Upper lobe of left lung (tissue), 6 donors: ENCODE measurements around the gene ZNF385B. TPM values are rescaled to one million over a fixed set of nuclear protein-coding genes. Genes with fewer than 3 reads are reported as not detected.

Source experiments
- ATAC-seq, 2 donors: fragments of 200-7000 bp; cut with Tn5 transposase; one replicate each; pipeline ENCODE4 v1.9.1; 2022; ENCODE audit warnings: mild to moderate bottlenecking in 2 of 2, moderate library complexity in 2 of 2; ENCODE audit not compliant: low FRiP score in 2 of 2
- DNase-seq, 2 donors: peaks; one replicate each; pipeline ENCODE4 v3.0.0-alpha.2; 2019 to 2020
- H3K27ac ChIP-seq, 4 donors: fragments of 200-600 bp; sonication (generic); one replicate each; pipeline ENCODE4 v1.5.1; 2016 to 2019
- H3K27me3 ChIP-seq, 4 donors: fragments of 200-600 bp; sonication (generic); one replicate each; pipeline ENCODE4 v1.5.1; 2017 to 2019
- H3K36me3 ChIP-seq, 4 donors: fragments of 200-600 bp; sonication (generic); one replicate each; pipeline ENCODE4 v1.5.1; 2016 to 2019
- H3K4me1 ChIP-seq, 4 donors: fragments of 200-600 bp; sonication (generic); one replicate each; pipeline ENCODE4 v1.5.1; 2018 to 2019
- H3K4me3 ChIP-seq, 4 donors: fragments of 200-600 bp; sonication (generic); one replicate each; pipeline ENCODE4 v1.5.1; 2017 to 2019; ENCODE audit warnings: mild to moderate bottlenecking in 2 of 4, moderate library complexity in 1 of 4
- H3K9me3 ChIP-seq, 4 donors: fragments of 200-600 bp; sonication (generic); one replicate each; pipeline ENCODE4 v1.5.1; 2018 to 2019
- CTCF ChIP-seq, 6 experiments: fragments of 450-650 bp in 4 of 6; fragments of 200-600 bp in 2 of 6; sonication (generic) in 2 of 6; IDR thresholded peaks; one replicate each; pipeline ENCODE4 v1.5.1; 2016 to 2019; ENCODE audit warnings: antibody characterized with exemption in 6 of 6
- EP300 ChIP-seq, 4 donors: sonication (generic); formaldehyde crosslinking; IDR thresholded peaks; one replicate each; pipeline ENCODE4 v1.5.1; 2017; ENCODE audit warnings: antibody characterized with exemption in 4 of 4, control low read depth in 2 of 4
- POLR2A ChIP-seq, 4 donors: fragments of 450-650 bp; IDR thresholded peaks; one replicate each; pipeline ENCODE4 v1.5.1; 2016 to 2017; ENCODE audit warnings: antibody characterized with exemption in 4 of 4, mild to moderate bottlenecking in 2 of 4
- POLR2AphosphoS5 ChIP-seq, 2 donors: sonication (generic); formaldehyde crosslinking; IDR thresholded peaks; one replicate each; pipeline ENCODE4 v1.5.1; 2017; ENCODE audit warnings: antibody characterized with exemption in 2 of 2
- WGBS, 2 donors: methylation state at CpG; one replicate each; pipeline ENCODE4 v1.1.5; 2017 to 2018; 5-methylcytosine and 5-hydroxymethylcytosine counted together
- total RNA-seq, 6 donors: library from RNA; depleted of rRNA in 4 of 6; stranded (reverse); fragments of >200 nt in 4 of 6; gene quantifications; one replicate each; pipeline versions ENCODE4 v1.1.0 to v1.2.1, GENCODE V29; 2016 to 2021
- donor health status: DM: no; HTN: no; CAD: no; lungs with moderate emphysema.
- donor health status: DM: no; HTN: yes; CAD: no; lungs with severe emphysema.

ZNF385B gene
- total RNA-seq, 6 donors from 2014 or later, result 22.1 to 93.5 (median 40.2) TPM

DNA sequence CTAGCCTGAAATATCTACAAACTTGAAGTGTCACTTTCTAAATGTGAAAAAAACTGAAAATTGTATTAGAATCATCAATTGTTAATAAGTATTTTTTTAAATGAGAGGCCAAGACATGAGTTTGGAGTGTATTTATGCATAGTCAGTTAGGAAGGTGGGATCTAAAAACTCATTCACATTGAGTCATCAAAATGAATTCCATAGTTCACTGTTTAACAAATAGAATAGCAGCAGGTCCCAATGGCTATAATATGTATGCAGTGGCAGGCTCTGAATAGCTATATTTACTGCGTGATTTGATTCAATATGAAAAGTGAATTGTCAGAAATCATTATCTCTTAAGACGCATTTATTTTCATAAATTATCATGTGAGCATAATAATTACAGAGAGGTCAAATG, 256.1 kb downstream of the ZNF385B start:
- no peaks in the 10 kb centered on the region for H3K27me3 ChIP-seq
- DNase-seq (no peak), ATAC-seq (no peak)
- peak overlapping the region in 2 of 4 donors; percentile 23 to 40 for H3K27ac ChIP-seq
- peaks cover 0 to 10% (median 0%) of the 10 kb centered on the region in 4 donors for H3K4me1 ChIP-seq
- no peak overlapping the region for H3K4me3 ChIP-seq
- no peaks in the 10 kb centered on the region for H3K36me3 ChIP-seq
- TF ChIP-seq POLR2A (IDR thresholded peaks at IDR 0.05) (no peak), EP300 (IDR thresholded peaks at IDR 0.05) (no peak), CTCF (IDR thresholded peaks at IDR 0.05) (no peak), POLR2AphosphoS5 (IDR thresholded peaks at IDR 0.05) (no peak)
- 81% methylated on average over 2 of the region's 2 CpGs for WGBS, 2 donors
- no peaks in the 10 kb centered on the region for H3K9me3 ChIP-seq

DNA sequence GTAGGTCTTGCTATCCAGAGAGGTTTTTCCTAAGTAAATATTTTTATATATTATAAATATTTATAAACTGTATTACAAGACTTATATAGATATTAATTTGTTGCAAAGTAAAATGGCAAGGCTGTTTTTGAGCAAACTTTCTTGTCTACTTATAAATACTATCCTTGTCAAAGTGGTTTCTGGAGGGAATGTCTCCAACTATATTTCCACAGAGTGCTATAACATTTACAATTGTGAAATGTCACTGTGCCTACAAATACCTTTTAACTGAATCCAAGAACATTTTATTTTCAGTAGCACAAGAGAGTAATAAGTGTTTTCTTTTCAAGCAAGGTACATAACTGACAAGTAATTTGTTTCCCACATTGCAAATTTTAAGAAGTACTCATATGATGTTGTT, 256.8 kb downstream of the ZNF385B start:
- no peaks in the 10 kb centered on the region for H3K36me3 ChIP-seq
- peak in 1 of 4 donors; percentile 43 for TF ChIP-seq EP300 (IDR thresholded peaks at IDR 0.05)
- no peak for TF ChIP-seq POLR2AphosphoS5 (IDR thresholded peaks at IDR 0.05)
- no peaks in the 10 kb centered on the region for H3K27me3 ChIP-seq
- no peak for DNase-seq
- H3K4me3 ChIP-seq, result no peak overlapping the region
- peak overlapping the region in 2 of 4 donors; percentile 40 to 61 for H3K27ac ChIP-seq
- peaks cover 0 to 10% (median 0%) of the 10 kb centered on the region in 4 donors for H3K4me1 ChIP-seq
- ATAC-seq, result no peak
- no peaks in the 10 kb centered on the region for H3K9me3 ChIP-seq

DNA sequence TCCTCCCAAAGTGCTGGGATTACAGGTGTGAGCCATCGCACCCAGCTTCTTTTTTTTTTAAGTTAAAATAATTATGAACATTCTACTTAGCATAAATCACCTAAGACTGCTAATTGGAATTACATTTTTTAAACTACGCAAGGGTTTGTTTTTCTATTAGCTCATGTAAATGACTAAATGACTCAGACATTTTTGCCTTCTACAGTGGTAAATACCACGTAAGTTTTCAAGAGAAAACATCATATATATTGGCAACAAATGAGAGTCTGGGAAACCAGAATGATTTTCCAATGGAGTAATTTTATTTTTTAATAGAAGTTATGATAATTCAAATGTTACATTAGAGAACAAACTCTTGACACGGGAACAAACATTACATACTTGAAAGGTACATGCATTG, 259.0 kb downstream of the ZNF385B start:
- ATAC-seq (no peak), DNase-seq (no peak)
- Histone ChIP-seq H3K36me3 (no peaks in the 10 kb centered on the region), H3K27me3 (no peaks in the 10 kb centered on the region), H3K4me1 (peaks cover 0 to 10% (median 0%) of the 10 kb centered on the region in 4 donors), H3K27ac (peak overlapping the region in 1 of 4 donors; percentile 61), H3K9me3 (no peaks in the 10 kb centered on the region), H3K4me3 (no peak overlapping the region)
- TF ChIP-seq POLR2AphosphoS5 (IDR thresholded peaks at IDR 0.05), result no peak
- whole genome bisulfite sequencing, 2 donors, result 67 to 73% methylated on average over 4 of the region's 4 CpGs

- WGBS, 2 donors, result 56 to 88% methylated on average over 1 of the region's 1 CpG
- ATAC-seq (no peak), DNase-seq (no peak)
- no peak for TF ChIP-seq POLR2A (IDR thresholded peaks at IDR 0.05)
- no peak for TF ChIP-seq POLR2AphosphoS5 (IDR thresholded peaks at IDR 0.05)
- TF ChIP-seq CTCF (IDR thresholded peaks at IDR 0.05), result no peak
- no peak for TF ChIP-seq EP300 (IDR thresholded peaks at IDR 0.05)
- no peaks in the 10 kb centered on the region for H3K9me3 ChIP-seq
- no peaks in the 10 kb centered on the region for H3K27me3 ChIP-seq
- no peaks in the 10 kb centered on the region for H3K36me3 ChIP-seq
- no peak overlapping the region for H3K27ac ChIP-seq
- H3K4me1 ChIP-seq, result no peaks in the 10 kb centered on the region
- no peak overlapping the region for H3K4me3 ChIP-seq
Measured at GRCh38 chr2:179596018-179596417, 265.4 kb downstream of the ZNF385B start.

GRCh38 chr2:179595284-179595683, 266.1 kb downstream of the ZNF385B start:
- Histone ChIP-seq H3K4me3 (no peak overlapping the region), H3K27ac (no peak overlapping the region), H3K27me3 (no peaks in the 10 kb centered on the region), H3K4me1 (no peaks in the 10 kb centered on the region), H3K9me3 (no peaks in the 10 kb centered on the region), H3K36me3 (no peaks in the 10 kb centered on the region)
- ATAC-seq (no peak), DNase-seq (no peak)
- TF ChIP-seq EP300 (IDR thresholded peaks at IDR 0.05), result no peak
- no peak for TF ChIP-seq POLR2AphosphoS5 (IDR thresholded peaks at IDR 0.05)
- TF ChIP-seq POLR2A (IDR thresholded peaks at IDR 0.05), result no peak
- TF ChIP-seq CTCF (IDR thresholded peaks at IDR 0.05), result no peak

DNA sequence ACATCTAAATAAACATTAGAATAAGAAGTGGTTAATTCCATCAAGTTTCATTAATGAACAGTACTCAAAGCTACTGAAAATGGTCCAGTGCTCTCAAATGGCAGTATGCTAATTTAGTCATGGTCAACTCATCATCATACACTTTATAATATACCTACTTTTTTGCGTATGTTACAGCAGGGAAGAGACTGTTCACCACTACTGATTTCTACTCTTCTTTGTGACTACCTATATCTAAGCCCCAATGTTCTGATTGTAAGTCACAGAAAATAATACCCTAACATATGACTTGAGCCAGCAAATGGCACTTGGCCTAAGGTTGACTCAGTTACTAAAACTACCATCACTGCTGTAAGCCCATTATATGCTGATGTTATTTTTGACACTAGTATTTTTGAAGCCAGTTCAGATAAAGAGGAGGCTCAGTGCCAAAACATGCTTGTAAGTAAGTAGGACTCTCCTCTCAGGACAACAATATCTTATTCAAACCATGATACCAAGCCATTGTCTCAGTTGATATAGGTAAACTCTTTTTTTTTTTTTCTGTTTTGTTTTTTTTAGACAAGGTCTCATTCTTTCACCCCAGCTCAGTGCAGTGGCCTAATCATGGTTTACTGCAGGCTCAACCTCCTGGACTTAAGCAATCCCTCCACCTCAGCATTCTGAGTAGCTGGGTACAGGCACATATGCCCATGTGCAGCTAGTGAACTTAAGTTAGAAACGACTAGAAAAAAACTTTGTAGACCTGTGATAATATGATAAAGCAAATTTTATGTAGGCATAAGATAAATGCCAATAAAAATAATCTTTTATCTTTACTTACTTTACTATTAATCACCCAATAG, 266.9 kb downstream of the ZNF385B start:
- TF ChIP-seq POLR2A (IDR thresholded peaks at IDR 0.05) (no peak), EP300 (IDR thresholded peaks at IDR 0.05) (no peak), POLR2AphosphoS5 (IDR thresholded peaks at IDR 0.05) (no peak), CTCF (IDR thresholded peaks at IDR 0.05) (no peak)
- H3K27ac ChIP-seq, result no peak overlapping the region
- DNase-seq (no peak), ATAC-seq (no peak)
- no peaks in the 10 kb centered on the region for H3K27me3 ChIP-seq
- no peaks in the 10 kb centered on the region for H3K36me3 ChIP-seq
- H3K9me3 ChIP-seq, result no peaks in the 10 kb centered on the region
- no peaks in the 10 kb centered on the region for H3K4me1 ChIP-seq
- WGBS, 2 donors, result 85 to 88% methylated on average over 2 of the region's 2 CpGs
- no peak overlapping the region for H3K4me3 ChIP-seq
